ENCODE measurements around the gene ADM5.
"Not testable (repeated sequence)": the region's sequence is repeated elsewhere in the genome, so short reads cannot be mapped to it uniquely, and the experiment has no call there.

Gene ADM5

GRCh38 chr19:49713236-49713845 lies 23.9 kb downstream of the ADM5 start:
- no peak for DNase-seq (ENCODE audit: low read depth)
- H3K4me3 ChIP-seq (ENCODE audit: low read length) = no peak overlapping the region
- H3K27me3 ChIP-seq (replicated peaks; ENCODE audit: control insufficient read depth, insufficient read depth, low read length) = no peaks in the 10 kb centered on the region
- peaks cover 17% of the 10 kb centered on the region for H3K4me1 ChIP-seq (ENCODE audit: control insufficient read depth, insufficient read depth, low read length)
- no peaks in the 10 kb centered on the region for H3K9me3 ChIP-seq (ENCODE audit: control insufficient read depth, low read length)
- H3K36me3 ChIP-seq (ENCODE audit: control insufficient read depth, insufficient read depth, low read length, severe bottlenecking) = no peaks in the 10 kb centered on the region
- no peak overlapping the region for H3K9ac ChIP-seq (ENCODE audit: low read length)

GRCh38 chr19:49716154-49716553 lies 26.8 kb downstream of the ADM5 start:
- Histone ChIP-seq H3K4me3 (ENCODE audit: low read length) (no peak overlapping the region), H3K9ac (ENCODE audit: low read length) (no peak overlapping the region), H3K9me3 (ENCODE audit: control insufficient read depth, low read length) (no peaks in the 10 kb centered on the region), H3K36me3 (ENCODE audit: control insufficient read depth, insufficient read depth, low read length, severe bottlenecking) (no peaks in the 10 kb centered on the region), H3K4me1 (ENCODE audit: control insufficient read depth, insufficient read depth, low read length) (peaks cover 21% of the 10 kb centered on the region), H3K27me3 (replicated peaks; ENCODE audit: control insufficient read depth, insufficient read depth, low read length) (no peaks in the 10 kb centered on the region)
- no peak for DNase-seq (ENCODE audit: low read depth)

GRCh38 chr19:49718511-49718910 lies 29.1 kb downstream of the ADM5 start:
- Histone ChIP-seq H3K9me3 (ENCODE audit: control insufficient read depth, low read length) (no peaks in the 10 kb centered on the region), H3K4me3 (ENCODE audit: low read length) (peak overlapping the region; percentile 96), H3K4me1 (ENCODE audit: control insufficient read depth, insufficient read depth, low read length) (peaks cover 11% of the 10 kb centered on the region), H3K27me3 (replicated peaks; ENCODE audit: control insufficient read depth, insufficient read depth, low read length) (no peaks in the 10 kb centered on the region), H3K36me3 (ENCODE audit: control insufficient read depth, insufficient read depth, low read length, severe bottlenecking) (no peaks in the 10 kb centered on the region), H3K9ac (ENCODE audit: low read length) (peak overlapping the region; percentile 96)
- peak; percentile 24 for DNase-seq (ENCODE audit: low read depth)

GRCh38 chr19:49718991-49719390 lies 29.6 kb downstream of the ADM5 start:
- H3K4me3 ChIP-seq (ENCODE audit: low read length) = peak overlapping the region; percentile 96
- H3K9me3 ChIP-seq (ENCODE audit: control insufficient read depth, low read length) = no peaks in the 10 kb centered on the region
- DNase-seq (ENCODE audit: low read depth) = no peak
- no peak overlapping the region for H3K9ac ChIP-seq (ENCODE audit: low read length)
- no peaks in the 10 kb centered on the region for H3K36me3 ChIP-seq (ENCODE audit: control insufficient read depth, insufficient read depth, low read length, severe bottlenecking)
- peaks cover 11% of the 10 kb centered on the region for H3K4me1 ChIP-seq (ENCODE audit: control insufficient read depth, insufficient read depth, low read length)
- H3K27me3 ChIP-seq (replicated peaks; ENCODE audit: control insufficient read depth, insufficient read depth, low read length) = no peaks in the 10 kb centered on the region

- not testable (repeated sequence) for H3K9me3 ChIP-seq (ENCODE audit: control insufficient read depth, low read length)
Measured at GRCh38 chr19:49719420-49719819, 30.0 kb downstream of the ADM5 start.

GRCh38 chr19:49727217-49728030 lies 38.0 kb downstream of the ADM5 start:
- H3K4me1 ChIP-seq (ENCODE audit: control insufficient read depth, insufficient read depth, low read length) = peaks cover 17% of the 10 kb centered on the region
- no peak for DNase-seq (ENCODE audit: low read depth)
- H3K36me3 ChIP-seq (ENCODE audit: control insufficient read depth, insufficient read depth, low read length, severe bottlenecking) = peaks cover 4% of the 10 kb centered on the region
- peak overlapping the region; percentile 31 for H3K9ac ChIP-seq (ENCODE audit: low read length)
- no peaks in the 10 kb centered on the region for H3K27me3 ChIP-seq (replicated peaks; ENCODE audit: control insufficient read depth, insufficient read depth, low read length)
- H3K9me3 ChIP-seq (ENCODE audit: control insufficient read depth, low read length) = no peaks in the 10 kb centered on the region
- H3K4me3 ChIP-seq (ENCODE audit: low read length) = peak overlapping the region; percentile 57

More at GRCh38 chr19:49719420-49719819, 30.0 kb downstream of the ADM5 start:
- H3K4me3 ChIP-seq (ENCODE audit: low read length); H3K36me3 ChIP-seq (ENCODE audit: control insufficient read depth, insufficient read depth, low read length, severe bottlenecking); DNase-seq (ENCODE audit: low read depth); H3K9ac ChIP-seq (ENCODE audit: low read length); H3K27me3 ChIP-seq (replicated peaks; ENCODE audit: control insufficient read depth, insufficient read depth, low read length): not testable (repeated sequence)
- H3K4me1 ChIP-seq (ENCODE audit: control insufficient read depth, insufficient read depth, low read length) = peaks cover 14% of the 10 kb centered on the region

- DNase-seq (ENCODE audit: low read depth) = no peak
- H3K36me3 ChIP-seq (ENCODE audit: control insufficient read depth, insufficient read depth, low read length, severe bottlenecking) = peaks cover 4% of the 10 kb centered on the region
- no peaks in the 10 kb centered on the region for H3K9me3 ChIP-seq (ENCODE audit: control insufficient read depth, low read length)
- no peaks in the 10 kb centered on the region for H3K27me3 ChIP-seq (replicated peaks; ENCODE audit: control insufficient read depth, insufficient read depth, low read length)
- H3K4me1 ChIP-seq (ENCODE audit: control insufficient read depth, insufficient read depth, low read length) = peaks cover 12% of the 10 kb centered on the region
- H3K9ac ChIP-seq (ENCODE audit: low read length) = no peak overlapping the region
- no peak overlapping the region for H3K4me3 ChIP-seq (ENCODE audit: low read length)
Measured at GRCh38 chr19:49730166-49730565, 40.8 kb downstream of the ADM5 start.

- Histone ChIP-seq H3K9me3 (ENCODE audit: control insufficient read depth, low read length) (no peaks in the 10 kb centered on the region), H3K4me3 (ENCODE audit: low read length) (no peak overlapping the region), H3K36me3 (ENCODE audit: control insufficient read depth, insufficient read depth, low read length, severe bottlenecking) (no peaks in the 10 kb centered on the region), H3K4me1 (ENCODE audit: control insufficient read depth, insufficient read depth, low read length) (no peaks in the 10 kb centered on the region), H3K27me3 (replicated peaks; ENCODE audit: control insufficient read depth, insufficient read depth, low read length) (no peaks in the 10 kb centered on the region), H3K9ac (ENCODE audit: low read length) (no peak overlapping the region)
- DNase-seq (ENCODE audit: low read depth) = no peak
Measured at GRCh38 chr19:49738268-49738667, 48.9 kb downstream of the ADM5 start.

- Histone ChIP-seq H3K27me3 (replicated peaks; ENCODE audit: control insufficient read depth, insufficient read depth, low read length) (no peaks in the 10 kb centered on the region), H3K9ac (ENCODE audit: low read length) (no peak overlapping the region), H3K4me3 (ENCODE audit: low read length) (no peak overlapping the region), H3K4me1 (ENCODE audit: control insufficient read depth, insufficient read depth, low read length) (no peaks in the 10 kb centered on the region), H3K36me3 (ENCODE audit: control insufficient read depth, insufficient read depth, low read length, severe bottlenecking) (no peaks in the 10 kb centered on the region), H3K9me3 (ENCODE audit: control insufficient read depth, low read length) (no peaks in the 10 kb centered on the region)
- no peak for DNase-seq (ENCODE audit: low read depth)
Measured at GRCh38 chr19:49739098-49739497, 49.7 kb downstream of the ADM5 start.

- H3K4me1 ChIP-seq (ENCODE audit: control insufficient read depth, insufficient read depth, low read length) = no peaks in the 10 kb centered on the region
- no peaks in the 10 kb centered on the region for H3K27me3 ChIP-seq (replicated peaks; ENCODE audit: control insufficient read depth, insufficient read depth, low read length)
- no peak overlapping the region for H3K4me3 ChIP-seq (ENCODE audit: low read length)
- H3K36me3 ChIP-seq (ENCODE audit: control insufficient read depth, insufficient read depth, low read length, severe bottlenecking) = no peaks in the 10 kb centered on the region
- H3K9me3 ChIP-seq (ENCODE audit: control insufficient read depth, low read length) = no peaks in the 10 kb centered on the region
- no peak for DNase-seq (ENCODE audit: low read depth)
- no peak overlapping the region for H3K9ac ChIP-seq (ENCODE audit: low read length)
Measured at GRCh38 chr19:49739933-49740332, 50.5 kb downstream of the ADM5 start.

Data from adipocyte (in vitro differentiated cells).